Ovary (tissue), 9 donors: ENCODE measurements around the gene TAF8. TPM values are rescaled to one million over a fixed set of nuclear protein-coding genes. Genes with fewer than 3 reads are reported as not detected.

Experiments
- DNase-seq, 5 donors: peaks; one replicate each; pipeline ENCODE4 v3.0.0-alpha.2; 2019 to 2020
- H3K27ac ChIP-seq, 2 donors: fragments of 200-600 bp; one replicate each; pipeline versions ENCODE4 v1.5.1 to v1.8.0; 2019 to 2022
- H3K27me3 ChIP-seq: fragments of 200-600 bp; one replicate; pipeline ENCODE4 v1.8.0; 2022
- H3K36me3 ChIP-seq: fragments of 200-600 bp; sonication (generic); one replicate; pipeline ENCODE4 v1.5.1; 2019
- H3K4me1 ChIP-seq: one replicate; pipeline ENCODE4 v1.8.1; 2013; ENCODE audit warnings: mild to moderate bottlenecking, moderate library complexity; ENCODE audit not compliant: insufficient read depth
- H3K4me3 ChIP-seq: fragments of 200-600 bp; sonication (generic); one replicate; pipeline ENCODE4 v1.5.1; 2017
- H3K9me3 ChIP-seq, 2 donors: fragments of 200-600 bp in 1 of 2; sonication (generic) in 1 of 2; one replicate each; pipeline versions ENCODE4 v1.5.1 to v1.8.1; 2013 to 2019; ENCODE audit warnings: mild to moderate bottlenecking in 1 of 2, moderate library complexity in 1 of 2
- EP300 ChIP-seq: sonication (generic); formaldehyde crosslinking; IDR thresholded peaks from one replicate; pipeline ENCODE4 v1.6.1; 2017; ENCODE audit warnings: antibody characterized with exemption
- POLR2A ChIP-seq: fragments of 450-650 bp; IDR thresholded peaks from one replicate; pipeline ENCODE4 v1.6.1; 2017; ENCODE audit warnings: antibody characterized with exemption, mild to moderate bottlenecking, moderate library complexity
- WGBS, 3 donors: extraction: QIAGEN DNeasy Blood & Tissue Kit in 1 of 3; methylation state at CpG; one replicate each; pipeline versions ENCODE4 v1.1.5 to v1.1.7; 2013 to 2017; 5-methylcytosine and 5-hydroxymethylcytosine counted together
- intact Hi-C, 4 donors: fragments of 100-400 bp; cut with DNase I; formaldehyde crosslinking; loops; one replicate each; pipeline versions ENCODE4 v1.11.0 to v1.15.1; 2022 to 2023
- polyA plus RNA-seq, 2 donors: library from polyadenylated mRNA; stranded (reverse); fragments of 200-250 nt in 1 of 2; fragments of 350-450 nt in 1 of 2; fragmentation: Illumina TruSeq in 1 of 2; extraction: RNeasy Lipid Tissue Mini Kit (QIAGEN cat#74804) in 1 of 2; gene quantifications; one replicate each; pipeline ENCODE4 v1.2.3, GENCODE V29; 2013 to 2014
- total RNA-seq, 7 donors: library from RNA; depleted of rRNA in 2 of 7; stranded (reverse); fragments of >200 nt in 2 of 7; fragmentation: NEBNext Ultra II Directional in 3 of 7; extraction: Animal tissue kit (Norgen Biotek cat#: 25700) in 3 of 7; gene quantifications; one replicate each; pipeline versions ENCODE4 v1.1.0 to v1.2.4, GENCODE V29; 2016 to 2023
- TF ChIP-seq, protein P1 (sequence below), 3 donors: fragments of 450-650 bp in 2 of 3; fragments of 200-600 bp in 1 of 3; IDR thresholded peaks; one replicate each; pipeline versions ENCODE4 v1.5.1 to v1.8.0; 2016 to 2022; ENCODE audit warnings: antibody characterized with exemption in 3 of 3, mild to moderate bottlenecking in 1 of 3
- donor health status: DM: no; HTN: no; CAD: no; lungs with moderate emphysema.
- donor health status: DM: no; HTN: no; CAD: no.
- donor health status: Bipolar disorder and iron deficiency.
- donor health status: DM: yes; HTN: yes; CAD: no.
- donor health status: DM: no; HTN: no; CAD: no.
- donor health status: DM: yes; HTN: yes; CAD: no.

Gene TAF8
- total and polyA plus RNA-seq, 9 donors = 9.2 to 21.3 (median 12.9) TPM

DNA sequence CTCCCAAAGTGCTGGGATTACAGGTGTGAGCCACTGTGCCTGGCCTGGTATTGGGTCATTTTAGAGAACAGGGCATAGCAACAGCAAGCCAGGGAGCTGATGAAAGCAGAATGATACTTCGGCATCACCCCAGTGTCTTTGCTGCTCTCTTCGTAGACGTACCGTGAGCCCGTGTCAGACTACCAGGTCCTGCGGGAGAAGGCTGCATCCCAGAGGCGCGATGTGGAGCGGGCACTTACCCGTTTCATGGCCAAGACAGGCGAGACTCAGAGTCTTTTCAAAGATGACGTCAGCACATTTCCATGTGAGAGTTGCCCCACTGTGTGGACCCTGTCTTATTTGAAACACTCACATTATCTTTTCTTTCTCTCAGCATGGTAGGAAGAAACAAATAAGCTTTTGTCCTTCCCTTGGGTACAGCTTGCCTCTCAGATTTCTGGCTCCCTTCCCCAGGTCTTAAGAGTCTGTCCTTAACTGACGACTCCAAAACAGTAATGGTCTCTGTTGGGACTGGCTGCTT, 15.9 kb downstream of the TAF8 start:
- WGBS, 3 donors = 93 to 96% (median 94%) methylated on average over 13 of the region's 13 CpGs
- Histone ChIP-seq H3K4me1 (no peaks in the 10 kb centered on the region), H3K27me3 (no peaks in the 10 kb centered on the region), H3K9me3 (no peaks in the 10 kb centered on the region), H3K4me3 (no peak overlapping the region), H3K36me3 (no peaks in the 10 kb centered on the region), H3K27ac (no peak overlapping the region)
- no peak for DNase-seq
- intact Hi-C loops = no loop called here
- no peak for TF ChIP-seq EP300
- no peak for TF ChIP-seq POLR2A
- TF ChIP-seq, protein P1, sequence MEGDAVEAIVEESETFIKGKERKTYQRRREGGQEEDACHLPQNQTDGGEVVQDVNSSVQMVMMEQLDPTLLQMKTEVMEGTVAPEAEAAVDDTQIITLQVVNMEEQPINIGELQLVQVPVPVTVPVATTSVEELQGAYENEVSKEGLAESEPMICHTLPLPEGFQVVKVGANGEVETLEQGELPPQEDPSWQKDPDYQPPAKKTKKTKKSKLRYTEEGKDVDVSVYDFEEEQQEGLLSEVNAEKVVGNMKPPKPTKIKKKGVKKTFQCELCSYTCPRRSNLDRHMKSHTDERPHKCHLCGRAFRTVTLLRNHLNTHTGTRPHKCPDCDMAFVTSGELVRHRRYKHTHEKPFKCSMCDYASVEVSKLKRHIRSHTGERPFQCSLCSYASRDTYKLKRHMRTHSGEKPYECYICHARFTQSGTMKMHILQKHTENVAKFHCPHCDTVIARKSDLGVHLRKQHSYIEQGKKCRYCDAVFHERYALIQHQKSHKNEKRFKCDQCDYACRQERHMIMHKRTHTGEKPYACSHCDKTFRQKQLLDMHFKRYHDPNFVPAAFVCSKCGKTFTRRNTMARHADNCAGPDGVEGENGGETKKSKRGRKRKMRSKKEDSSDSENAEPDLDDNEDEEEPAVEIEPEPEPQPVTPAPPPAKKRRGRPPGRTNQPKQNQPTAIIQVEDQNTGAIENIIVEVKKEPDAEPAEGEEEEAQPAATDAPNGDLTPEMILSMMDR (IDR thresholded peaks at IDR 0.05) = no peak

DNA sequence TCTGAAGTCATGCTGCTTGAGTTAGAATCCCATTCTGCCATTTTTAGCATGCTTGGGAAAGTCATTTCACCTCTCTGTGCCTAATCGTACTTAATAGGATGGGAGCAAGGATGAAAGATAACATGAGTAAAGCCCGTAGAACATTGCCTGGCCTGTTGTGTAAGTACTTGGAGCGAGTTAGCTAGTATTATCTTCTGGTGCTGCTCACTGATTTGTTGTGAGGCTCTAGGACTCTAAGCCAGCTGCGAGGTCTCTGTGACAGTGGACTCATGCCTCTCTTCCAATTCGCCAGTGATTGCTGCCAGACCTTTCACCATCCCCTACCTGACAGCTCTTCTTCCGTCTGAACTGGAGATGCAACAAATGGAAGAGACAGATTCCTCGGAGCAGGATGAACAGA, 17.8 kb downstream of the TAF8 start:
- Histone ChIP-seq H3K9me3 (no peaks in the 10 kb centered on the region), H3K4me1 (no peaks in the 10 kb centered on the region), H3K27ac (no peak overlapping the region), H3K4me3 (no peak overlapping the region), H3K27me3 (no peaks in the 10 kb centered on the region), H3K36me3 (no peaks in the 10 kb centered on the region)
- TF ChIP-seq POLR2A = no peak
- TF ChIP-seq, protein P1 (IDR thresholded peaks at IDR 0.05) = no peak
- TF ChIP-seq EP300 = no peak
- intact Hi-C loops = no loop called here
- 84 to 92% (median 89%) methylated on average over 7 of the region's 7 CpGs for WGBS, 3 donors
- DNase-seq = no peak

DNA sequence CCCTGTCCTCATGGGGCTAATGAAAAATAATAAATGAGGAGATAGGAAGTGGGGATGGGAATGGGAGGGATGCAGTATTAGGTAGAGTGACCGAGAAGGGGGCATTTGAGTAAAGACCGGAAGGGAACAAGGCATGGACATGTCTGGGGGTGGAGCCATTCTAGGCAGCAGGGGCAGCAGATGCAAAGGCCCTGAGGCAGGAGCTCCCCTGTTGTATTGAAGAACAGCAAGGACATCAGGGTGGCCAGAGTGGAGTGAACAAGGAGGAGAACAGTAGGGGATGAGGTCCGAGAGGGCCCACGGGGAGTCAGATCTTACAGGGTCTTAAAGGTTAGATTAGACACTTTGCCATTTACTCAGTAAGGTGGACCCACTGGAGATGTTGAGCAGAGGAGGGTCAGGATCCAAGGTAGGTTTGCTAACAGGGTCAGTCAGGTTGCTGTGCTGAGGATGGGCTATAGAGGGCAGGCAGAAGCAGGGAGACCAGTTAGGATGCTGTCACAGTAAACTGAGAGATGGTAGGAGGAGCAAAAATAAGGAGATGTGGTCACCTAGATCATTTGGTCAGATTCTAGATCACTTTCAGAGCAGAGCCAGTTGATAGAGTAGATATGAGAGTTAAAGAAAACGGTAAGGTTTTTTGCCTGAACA, 18.7 kb downstream of the TAF8 start:
- 92 to 93% (median 93%) methylated on average over 5 of the region's 5 CpGs for WGBS, 3 donors
- Histone ChIP-seq H3K4me1 (no peaks in the 10 kb centered on the region), H3K27me3 (no peaks in the 10 kb centered on the region), H3K27ac (no peak overlapping the region), H3K4me3 (no peak overlapping the region), H3K9me3 (no peaks in the 10 kb centered on the region), H3K36me3 (no peaks in the 10 kb centered on the region)
- TF ChIP-seq EP300 (no peak), POLR2A (no peak)
- TF ChIP-seq, protein P1 (IDR thresholded peaks at IDR 0.05) = no peak
- DNase-seq = no peak
- intact Hi-C loops = no loop called here

DNA sequence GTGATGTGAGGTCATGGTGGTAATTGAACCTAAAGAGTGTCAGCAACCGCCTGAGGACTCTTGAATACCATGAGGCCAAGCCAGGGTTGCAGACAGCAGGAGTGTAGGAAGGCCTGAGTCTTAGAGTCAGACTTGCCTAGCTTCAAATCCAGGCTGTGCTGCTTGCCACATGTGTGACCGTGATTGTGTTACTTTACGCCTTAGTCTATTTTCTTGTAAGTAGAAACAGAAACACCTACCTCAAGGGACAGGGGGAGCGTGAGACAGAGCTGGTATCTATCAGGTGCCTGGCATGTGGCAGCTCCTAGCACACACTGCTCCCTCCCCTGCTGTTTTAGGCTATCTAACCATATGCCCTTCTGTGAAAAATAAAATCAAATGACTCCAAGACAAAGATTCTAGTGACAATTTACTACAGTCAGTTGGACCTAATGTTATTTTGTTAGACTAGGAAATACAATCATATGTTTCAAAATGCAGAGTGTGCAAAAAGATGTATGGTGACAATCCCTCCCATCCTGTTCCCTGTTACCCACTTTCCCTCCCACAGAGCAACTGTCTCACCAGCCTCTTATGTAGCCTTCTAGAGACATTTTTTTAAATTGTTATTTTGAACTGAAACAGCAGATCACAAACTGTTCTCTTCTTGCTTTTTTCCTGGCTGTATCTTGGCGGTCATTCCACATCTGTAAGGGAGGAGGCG, 21.7 kb downstream of the TAF8 start:
- no peaks in the 10 kb centered on the region for H3K27me3 ChIP-seq
- no peak for TF ChIP-seq EP300
- TF ChIP-seq, protein P1 (IDR thresholded peaks at IDR 0.05) = no peak
- no peak for TF ChIP-seq POLR2A
- intact Hi-C loops = loop anchor here (5.0 to 10.0 kb wide), 3 partner anchors 93 to 473 kb away; no protein-coding TSS in a partner anchor
- no peaks in the 10 kb centered on the region for H3K9me3 ChIP-seq
- no peaks in the 10 kb centered on the region for H3K36me3 ChIP-seq
- no peak overlapping the region for H3K4me3 ChIP-seq
- H3K27ac ChIP-seq = no peak overlapping the region
- no peaks in the 10 kb centered on the region for H3K4me1 ChIP-seq
- peak in 1 of 5 donors; percentile 3 for DNase-seq
- WGBS, 3 donors = 75 to 82% (median 76%) methylated on average over 6 of the region's 6 CpGs
